Pons (tissue), 1 donor: ENCODE measurements around the gene ASB3.
"Not testable (repeated sequence)": the region's sequence is repeated elsewhere in the genome, so short reads cannot be mapped to it uniquely, and the experiment has no call there.

Experiments used
- DNase-seq: peaks from one replicate; pipeline ENCODE4 v3.0.0-alpha.2; 2016; ENCODE audit warnings: low spot score

Gene ASB3

DNA sequence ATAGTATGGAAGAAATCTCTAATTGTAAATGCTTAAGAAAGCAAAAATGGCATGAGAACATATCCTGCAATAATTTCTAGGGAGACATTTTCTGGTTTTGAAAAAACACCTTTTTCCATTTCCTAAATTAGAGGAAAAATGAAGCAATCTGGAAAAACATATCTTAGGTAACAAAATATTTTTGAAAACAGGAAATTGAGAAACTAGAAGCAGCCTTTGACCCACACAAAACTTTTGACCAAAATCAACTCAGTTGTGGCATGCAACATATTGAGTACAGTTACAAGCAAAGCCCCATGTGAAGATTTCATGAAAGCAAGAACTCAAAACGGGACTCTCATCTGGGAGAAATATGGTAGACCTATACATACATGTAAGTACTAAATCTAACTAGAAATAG is 47.7 kb downstream of the ASB3 start:
- DNase-seq = no peak

GRCh38 chr2:53737091-53737490 is 49.7 kb downstream of the ASB3 start:
- DNase-seq = no peak

DNA sequence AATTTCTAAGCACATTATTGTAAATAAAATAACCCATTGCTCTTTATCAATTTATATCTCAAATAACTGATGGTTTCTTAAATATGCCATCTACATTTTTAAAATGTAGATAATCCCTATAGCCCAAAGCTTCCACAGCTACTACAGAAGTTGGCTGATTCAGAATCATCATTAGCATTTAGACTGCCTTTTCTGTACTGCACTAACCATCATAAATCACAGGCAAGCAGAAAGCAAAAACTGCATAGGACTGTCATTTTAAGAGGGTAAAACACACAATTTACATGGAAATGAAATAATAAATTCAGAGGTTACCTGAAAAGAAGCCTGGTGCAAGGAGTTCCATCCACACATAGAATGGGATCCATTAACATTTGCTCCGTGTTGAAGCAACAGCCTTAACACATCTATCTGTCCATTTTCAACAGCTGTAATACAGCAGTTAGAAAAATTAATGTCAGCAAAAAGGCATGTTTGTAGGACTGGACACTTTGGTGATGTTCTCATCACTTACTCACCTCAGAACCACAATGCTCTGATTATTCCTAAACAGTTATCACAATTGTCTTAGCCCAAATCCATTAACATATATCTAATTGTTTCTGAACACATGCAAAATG is 57.5 kb downstream of the ASB3 start:
- no peak for DNase-seq

- DNase-seq = no peak
Observed at GRCh38 chr2:53727921-53728320, 58.8 kb downstream of the ASB3 start.

DNA sequence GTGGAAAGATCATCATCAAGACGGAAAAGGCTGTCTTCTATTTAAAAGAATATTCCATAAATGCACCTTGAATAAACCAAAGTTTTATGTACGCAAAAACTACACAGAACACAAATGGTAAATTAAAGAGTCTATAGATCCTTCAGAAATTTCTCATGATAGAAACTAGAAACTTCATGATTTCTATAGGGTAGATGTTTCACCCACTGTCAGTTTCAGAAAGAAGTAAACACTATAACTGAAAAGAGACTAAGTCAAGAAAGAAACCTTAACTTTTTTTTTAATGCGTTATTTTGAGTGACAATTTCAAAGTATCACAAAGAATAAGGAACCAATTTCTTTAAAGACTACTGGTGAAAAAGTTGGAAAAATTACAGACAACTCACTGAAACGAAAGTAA is 61.1 kb downstream of the ASB3 start:
- no peak for DNase-seq

- no peak for DNase-seq
Observed at GRCh38 chr2:53724536-53724935, 62.2 kb downstream of the ASB3 start.

DNA sequence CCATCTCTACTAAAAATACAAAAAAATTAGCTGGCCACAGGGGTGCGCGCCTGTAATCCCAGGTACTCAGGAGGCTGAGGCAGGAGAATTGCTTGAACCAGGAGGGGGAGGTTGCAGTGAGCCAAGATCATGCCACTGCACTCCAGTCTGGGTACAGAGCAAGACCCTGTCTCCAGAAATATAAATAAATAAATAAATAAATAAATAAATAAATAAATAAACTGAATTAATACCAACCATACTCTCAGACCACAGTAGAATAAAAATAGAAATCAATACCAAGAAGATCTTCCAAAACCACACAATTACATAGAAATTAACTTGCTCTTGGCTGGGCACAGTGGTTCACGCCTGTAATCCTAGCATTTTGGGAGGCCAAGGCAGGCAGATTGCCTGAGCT is 65.8 kb downstream of the ASB3 start:
- not testable (repeated sequence) for DNase-seq

GRCh38 chr2:53715568-53715967 is 71.2 kb downstream of the ASB3 start:
- DNase-seq = peak; percentile 32

DNA sequence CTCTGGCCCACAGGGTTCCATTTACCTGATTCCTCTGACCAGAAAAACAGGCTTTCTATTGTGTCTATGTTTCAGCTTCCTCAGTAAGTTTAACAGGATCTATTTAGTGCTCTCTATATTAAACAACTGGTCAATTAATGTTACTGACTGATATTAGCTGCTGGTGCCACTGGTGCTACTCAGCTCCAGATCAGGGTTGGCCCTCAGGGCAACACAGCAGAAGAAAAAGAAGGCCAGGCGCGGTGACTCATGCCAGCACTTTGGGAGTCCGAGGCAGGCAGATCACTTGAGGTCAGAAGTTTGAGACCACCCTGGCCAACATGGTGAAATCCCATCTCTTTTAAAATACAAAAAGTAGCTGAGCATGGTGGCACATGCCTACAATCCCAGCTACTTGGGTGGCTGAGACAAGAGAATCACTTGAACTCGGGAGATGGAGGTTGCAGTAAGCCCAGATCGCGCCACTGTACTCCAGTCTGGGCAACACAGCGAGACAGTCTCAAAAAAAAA is 75.4 kb downstream of the ASB3 start:
- DNase-seq = no peak

DNA sequence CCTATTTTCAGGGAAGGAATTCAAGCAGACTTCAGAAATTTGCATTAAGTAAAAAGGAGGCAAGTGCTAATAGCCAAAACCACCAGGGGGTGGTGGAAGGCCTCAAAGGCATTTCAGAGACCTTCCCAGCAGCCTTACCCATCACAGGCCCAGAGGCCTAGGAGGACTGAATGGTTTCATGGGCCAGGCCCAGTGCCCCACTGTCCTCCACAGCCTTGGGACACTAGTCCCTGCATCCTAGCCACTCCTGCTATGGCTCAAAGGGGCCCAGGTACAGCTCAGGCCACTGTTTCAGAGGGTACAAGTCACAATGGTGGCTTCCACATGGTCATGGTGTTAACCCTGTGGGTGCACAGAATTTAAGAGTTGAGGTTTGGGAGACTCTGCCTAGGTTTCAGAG is 77.8 kb downstream of the ASB3 start:
- DNase-seq = no peak

DNA sequence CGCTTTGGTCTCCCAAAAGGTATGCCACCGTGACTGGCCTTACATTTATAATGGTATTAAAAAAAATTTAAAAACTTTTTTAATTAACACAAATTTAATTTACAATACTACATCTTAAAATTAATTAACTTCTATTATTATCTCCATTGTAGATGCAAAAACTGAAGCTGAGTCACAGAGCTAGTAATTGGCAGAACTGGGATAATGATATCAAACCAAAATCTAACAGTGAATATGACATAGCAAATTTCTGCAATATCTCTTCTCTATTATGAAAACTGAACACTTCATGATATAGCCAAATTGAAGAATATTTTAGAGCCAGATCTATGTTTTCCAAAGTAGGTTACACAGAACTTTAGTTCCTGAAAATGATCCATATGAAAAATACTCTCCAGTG is 85.5 kb downstream of the ASB3 start:
- no peak for DNase-seq

- no peak for DNase-seq
Observed at GRCh38 chr2:53697686-53698085, 89.1 kb downstream of the ASB3 start.

GRCh38 chr2:53697092-53697491 is 89.7 kb downstream of the ASB3 start:
- no peak for DNase-seq

GRCh38 chr2:53695575-53695974 is 91.2 kb downstream of the ASB3 start:
- no peak for DNase-seq

GRCh38 chr2:53694096-53694771 is 92.5 kb downstream of the ASB3 start:
- DNase-seq = peak; percentile 30

DNA sequence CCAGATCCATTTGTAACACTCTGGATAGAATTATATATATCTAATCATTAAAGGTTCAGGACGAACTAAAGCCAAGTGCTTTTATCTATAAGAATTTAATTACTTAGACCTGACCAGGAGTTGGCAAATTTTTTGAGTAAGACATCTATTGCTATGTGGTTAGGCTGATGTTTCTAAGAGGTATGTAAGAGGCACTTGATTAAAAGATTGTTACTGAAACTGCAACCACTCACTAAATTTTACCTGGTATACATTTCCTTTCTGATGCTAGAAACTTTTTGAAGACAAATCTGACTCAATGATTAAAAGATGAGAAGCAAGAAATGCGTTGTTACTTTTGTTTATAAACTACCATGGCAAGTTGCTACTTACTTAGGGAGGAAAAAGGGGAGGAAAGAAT is 95.9 kb downstream of the ASB3 start:
- DNase-seq = no peak

- DNase-seq = no peak
Observed at GRCh38 chr2:53672881-53673522, 113.8 kb downstream of the ASB3 start.

DNA sequence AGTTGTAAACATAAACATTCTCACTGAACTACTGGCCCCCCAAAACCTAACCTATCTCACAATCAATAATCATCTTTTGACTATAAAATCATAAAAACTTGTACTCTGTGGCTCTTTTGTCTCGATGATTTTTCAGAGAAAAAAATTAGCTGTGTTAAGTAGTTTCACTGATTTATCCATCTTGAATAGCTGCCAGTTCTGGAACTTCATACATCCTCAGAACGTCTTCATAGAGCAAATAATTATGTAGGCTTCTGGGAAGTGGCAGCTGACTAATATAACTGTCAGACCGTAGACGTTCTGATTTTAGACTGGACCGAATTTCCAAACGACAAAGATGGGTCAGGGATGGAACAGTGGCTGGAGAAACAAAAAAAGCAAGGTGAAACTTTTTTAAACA is 116.4 kb downstream of the ASB3 start:
- DNase-seq = no peak

DNA sequence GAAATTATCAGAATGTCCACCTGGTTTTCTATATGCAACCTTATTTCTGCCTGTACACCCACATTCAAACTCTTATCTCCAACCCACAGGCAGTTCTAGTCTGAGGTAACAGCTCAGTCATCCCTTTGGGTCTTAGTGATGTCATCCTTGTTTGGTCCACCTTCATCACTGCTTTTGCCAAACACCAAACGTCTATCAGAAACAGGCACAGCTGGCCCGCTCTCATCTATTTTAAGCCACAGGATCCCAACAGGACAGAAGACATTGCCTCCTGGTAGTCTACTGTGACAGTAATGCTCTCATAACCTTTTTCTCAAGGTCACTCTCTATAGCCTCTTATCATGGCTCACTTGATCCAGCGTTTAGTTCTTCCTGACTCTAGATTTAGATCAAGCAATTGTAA is 118.1 kb downstream of the ASB3 start:
- no peak for DNase-seq

DNA sequence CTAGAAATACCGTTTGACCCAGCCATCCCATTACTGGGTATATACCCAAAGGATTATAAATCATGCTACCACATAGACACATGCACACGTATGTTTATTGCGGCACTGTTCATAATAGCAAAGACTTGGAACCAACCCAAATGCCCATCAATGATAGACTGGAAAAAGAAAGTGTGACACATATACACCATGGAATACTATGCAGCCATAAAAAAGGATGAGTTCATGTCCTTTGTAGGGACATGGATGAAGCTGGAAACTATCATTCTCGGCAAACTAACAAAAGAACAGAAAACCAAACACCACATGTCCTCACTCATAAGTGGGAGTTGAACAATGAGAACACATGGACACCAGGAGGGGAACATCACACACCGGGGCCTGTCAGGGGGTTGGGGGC is 119.6 kb downstream of the ASB3 start:
- not testable (repeated sequence) for DNase-seq

DNA sequence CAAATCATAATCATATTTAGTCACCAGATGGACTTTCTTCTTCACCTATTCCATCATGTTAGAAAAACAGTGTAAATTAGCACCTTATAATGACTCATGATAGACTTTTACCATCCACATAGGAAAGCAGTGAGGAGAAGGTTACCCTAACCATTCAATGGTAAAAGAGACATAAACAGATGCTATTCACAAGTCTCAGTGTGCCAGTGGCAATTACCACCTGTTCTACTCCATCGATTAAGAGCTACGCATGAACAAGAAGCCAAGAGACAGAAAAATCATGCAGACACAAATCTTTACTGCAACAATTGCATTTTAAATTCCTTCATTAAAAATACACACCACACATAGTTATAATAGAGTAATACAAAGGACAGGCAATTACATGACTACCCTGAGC is 125.9 kb downstream of the ASB3 start:
- no peak for DNase-seq

DNA sequence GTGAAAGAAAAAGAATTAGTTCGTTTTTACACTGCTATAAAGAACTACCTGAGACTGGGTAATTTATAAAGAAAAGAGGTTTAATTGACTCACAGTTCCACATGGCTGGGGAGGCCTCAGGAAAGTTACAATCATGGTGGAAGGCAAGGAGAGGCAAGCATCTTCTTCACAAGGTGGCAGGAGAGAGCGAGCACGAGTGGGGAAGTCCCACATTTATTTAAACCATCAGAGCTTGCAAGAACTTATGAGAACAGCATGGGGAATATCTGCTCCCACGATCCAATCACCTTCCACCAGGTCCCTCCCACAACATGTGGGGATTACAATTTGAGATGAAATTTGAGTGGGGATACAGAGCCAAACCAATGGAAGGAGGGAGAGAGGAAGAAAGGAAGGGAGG is 128.3 kb downstream of the ASB3 start:
- DNase-seq = not testable (repeated sequence)

GRCh38 chr2:53655256-53655655 is 131.5 kb downstream of the ASB3 start:
- no peak for DNase-seq
